Left ventricle myocardium superior (tissue), 1 donor: ENCODE results near the gene TOMM40L. TPM values are rescaled to one million over a fixed set of nuclear protein-coding genes. Genes with fewer than 3 reads are reported as not detected.

Experiments
- ATAC-seq: fragments of 200-7000 bp; cut with Tn5 transposase; one replicate; pipeline ENCODE4 v1.9.1; 2020; ENCODE audit warnings: mild to moderate bottlenecking, moderate library complexity
- DNase-seq: peaks from one replicate; pipeline ENCODE4 v3.0.0-alpha.2; 2020
- intact Hi-C: fragments of 100-400 bp; cut with micrococcal nuclease; formaldehyde crosslinking; loops from one replicate; pipeline ENCODE4 v1.11.0; 2022
- microRNA-seq: library from miRNA; unstranded; fragments of <30 nt; microRNA quantifications from one replicate; pipeline ENCODE4 v1.2.0, GENCODE V29; 2020; ENCODE audit warnings: borderline number of aligned reads
- total RNA-seq: library from RNA; stranded (reverse); fragmentation: NEBNext Ultra II Directional; extraction: Animal tissue kit (Norgen Biotek cat#: 25700); gene quantifications from one replicate; pipeline ENCODE4 v1.2.1, GENCODE V29; 2021
- donor health status: DM: no; HTN: yes; CAD: no; lungs with severe emphysema.

TOMM40L gene
- total RNA-seq, 1 donor from 2014 or later: 41.8 TPM

- ATAC-seq (no peak), DNase-seq (no peak)
- intact Hi-C loops: no loop called here
These were observed 40.3 kb downstream of the TOMM40L start for GRCh38 chr1:161266202-161266601.

GRCh38 chr1:161266836-161267235 is 41.0 kb downstream of the TOMM40L start:
- intact Hi-C loops: no loop called here
- DNase-seq (no peak), ATAC-seq (no peak)

GRCh38 chr1:161267321-161267720 is 41.5 kb downstream of the TOMM40L start:
- DNase-seq (no peak), ATAC-seq (peak; percentile 31)
- intact Hi-C loops: no loop called here

- intact Hi-C loops: no loop called here
- DNase-seq (no peak), ATAC-seq (no peak)
These were observed 47.5 kb downstream of the TOMM40L start for GRCh38 chr1:161273402-161273801.

DNA sequence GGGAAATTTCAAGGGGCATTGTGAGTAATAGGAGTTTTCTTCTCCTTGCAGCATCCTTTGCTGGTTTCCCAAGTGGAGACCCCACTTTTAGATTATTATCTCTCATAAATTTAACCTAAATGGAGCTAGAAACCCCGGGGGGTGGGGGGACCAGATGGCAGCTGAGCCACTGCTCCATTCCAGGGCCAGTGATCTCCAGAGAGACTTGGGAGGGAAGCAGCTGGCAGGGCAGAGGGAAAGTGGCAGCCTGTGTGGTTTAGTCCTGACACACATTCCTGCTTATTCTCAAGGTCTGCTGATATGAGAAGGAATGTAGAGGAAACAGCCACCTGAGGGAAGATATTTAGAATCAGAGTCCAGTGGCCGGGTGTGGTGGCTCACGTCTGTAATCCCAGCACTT is 49.0 kb downstream of the TOMM40L start:
- no peak for ATAC-seq
- intact Hi-C loops: no loop called here
- DNase-seq: no peak

Small RNA genes within 50 kb of the gene (microRNA-seq; reads per million reads assigned to microRNA genes)
- not detected for gene MIR5187

Other genes starting within 250 kb of the TOMM40L start
- gene F11R, start 204.9 kb upstream of the TOMM40L start, total RNA-seq: 8.3 TPM
- 15.4 TPM for gene TSTD1, start 187.1 kb upstream of the TOMM40L start, total RNA-seq
- gene USF1, start 180.1 kb upstream of the TOMM40L start, total RNA-seq: 30.3 TPM
- 3.7 TPM for gene ARHGAP30, start 156.2 kb upstream of the TOMM40L start, total RNA-seq
- gene NECTIN4, start 136.5 kb upstream of the TOMM40L start, total RNA-seq: not detected
- gene KLHDC9, start 127.7 kb upstream of the TOMM40L start, total RNA-seq: 5.2 TPM
- gene PFDN2, start 108.0 kb upstream of the TOMM40L start, total RNA-seq: 64.8 TPM
- 33.0 TPM for gene NIT1, start 108.0 kb upstream of the TOMM40L start, total RNA-seq
- gene DEDD, start 93.4 kb upstream of the TOMM40L start, total RNA-seq: 29.3 TPM
- gene UFC1, start 72.1 kb upstream of the TOMM40L start, total RNA-seq: 78.0 TPM
- gene USP21, start 66.6 kb upstream of the TOMM40L start, total RNA-seq: 22.9 TPM
- 10.7 TPM for gene PPOX, start 59.6 kb upstream of the TOMM40L start, total RNA-seq
- gene B4GALT3, start 48.6 kb upstream of the TOMM40L start, total RNA-seq: 23.6 TPM
- 7.2 TPM for gene ADAMTS4, start 27.0 kb upstream of the TOMM40L start, total RNA-seq
- gene NDUFS2, start 23.7 kb upstream of the TOMM40L start, total RNA-seq: 335 TPM
- gene FCER1G, start 10.8 kb upstream of the TOMM40L start, total RNA-seq: 24.8 TPM
- not detected for gene APOA2, start 2.4 kb upstream of the TOMM40L start, total RNA-seq
- gene NR1I3, start 12.1 kb downstream of the TOMM40L start, total RNA-seq: not detected
- gene PCP4L1, start 32.7 kb downstream of the TOMM40L start, total RNA-seq: 0.17 TPM
- 3.8 TPM for gene MPZ, start 83.9 kb downstream of the TOMM40L start, total RNA-seq
- 415 TPM for gene SDHC, start 88.3 kb downstream of the TOMM40L start, total RNA-seq
- gene CFAP126, start 141.8 kb downstream of the TOMM40L start, total RNA-seq: not detected